HCT116 (cell line): ENCODE measurements around the gene RPTOR. TPM values are rescaled to one million over a fixed set of nuclear protein-coding genes. Genes with fewer than 3 reads are reported as not detected.

Experiments used
- ATAC-seq: fragments of 200-7000 bp; cut with Tn5 transposase; 2 replicates; pipeline ENCODE4 v1.9.1; 2020; ENCODE audit warnings: mild to moderate bottlenecking, moderate library complexity
- BruUV-seq: library from RNA; stranded (reverse); fragments of 400-500 nt; replicated peaks from 2 replicates; lab custom pipeline; 2021; lab: Mats Ljungman, UMichigan
- CTCF ChIA-PET: fragments of 300-600 bp; sonication (Branson Sonifier 250); formaldehyde crosslinking; loops from one replicate; lab custom pipeline; 2021; ENCODE audit warnings: antibody characterized with exemption; lab: Charles Lee
- POLR2A ChIA-PET: fragments of 300-600, 350-600 bp; sonication (Branson Sonifier 250); formaldehyde crosslinking; loops from one replicate; lab custom pipeline; 2021; ENCODE audit warnings: antibody characterized with exemption; lab: Charles Lee
- RAD21 ChIA-PET, 2 experiments: fragments of 300-600 bp; sonication (Branson Sonifier 250); formaldehyde crosslinking; loops; one replicate each; lab custom pipeline; 2023; ENCODE audit warnings: low total read pairs in 2 of 2; ENCODE audit not compliant: uncharacterized antibody in 2 of 2, unreplicated experiment in 2 of 2, low non-redundant PET in 1 of 2; lab: Charles Lee
- DNase-seq: peaks from one replicate; pipeline ENCODE4 v3.0.0-alpha.2; 2010; ENCODE audit warnings: low read depth, low spot score
- H2AFZ ChIP-seq: fragments of 200-600 bp; shearing (Covaris generic), sonication (generic); 2 replicates; pipeline ENCODE4 v1.6.1; 2017; ENCODE audit warnings: low read depth, mixed run types, mixed read lengths, antibody characterized with exemption, low read length; ENCODE audit not compliant: poor library complexity, severe bottlenecking
- H3K27ac ChIP-seq: 2 replicates; pipeline ENCODE4 v1.5.1; 2012; ENCODE audit warnings: low read depth, low read length
- H3K27me3 ChIP-seq: fragments of 200-600 bp; sonication (generic); 2 replicates; pipeline ENCODE4 v1.6.1; 2016; ENCODE audit warnings: mixed run types, low read length, mixed read lengths; ENCODE audit not compliant: insufficient read depth
- H3K36me3 ChIP-seq, 2 experiments: fragments of 200-500 bp in 1 of 2; fragments of 200-600 bp in 1 of 2; sonication (Bioruptor generic) in 1 of 2; sonication (generic) in 1 of 2; 2 replicates each; pipeline versions ENCODE4 v1.5.1 to v1.6.1; 2014 to 2016; ENCODE audit warnings: low read length in 2 of 2, inconsistent platforms in 1 of 2, mixed read lengths in 1 of 2, mixed run types in 1 of 2; ENCODE audit not compliant: insufficient read depth in 2 of 2, control insufficient read depth in 1 of 2
- H3K4me1 ChIP-seq, 2 experiments: fragments of 200-600 bp in 1 of 2; sonication (generic) in 1 of 2; 2 replicates each; pipeline versions ENCODE4 v1.5.1 to v1.6.1; 2012 to 2017; ENCODE audit warnings: low read length in 2 of 2, inconsistent platforms in 1 of 2, mild to moderate bottlenecking in 1 of 2, mixed read lengths in 1 of 2, mixed run types in 1 of 2, moderate library complexity in 1 of 2; ENCODE audit not compliant: insufficient read depth in 2 of 2, control insufficient read depth in 1 of 2
- H3K4me2 ChIP-seq: fragments of 200-600 bp; sonication (generic); 2 replicates; pipeline ENCODE4 v1.6.1; 2017; ENCODE audit warnings: mixed run types, low read length, mixed read lengths
- H3K4me3 ChIP-seq, 2 experiments: fragments of 200-600 bp in 1 of 2; sonication (generic) in 1 of 2; replicated peaks in 1 of 2; 2 replicates each; pipeline ENCODE4 v1.5.1; 2011 to 2016; ENCODE audit warnings: low read length in 2 of 2, control low read depth in 1 of 2, low read depth in 1 of 2, mild to moderate bottlenecking in 1 of 2, mixed read lengths in 1 of 2, mixed run types in 1 of 2
- H3K79me2 ChIP-seq: fragments of 200-600 bp; sonication (generic); 2 replicates; pipeline ENCODE4 v1.6.1; 2017; ENCODE audit warnings: mild to moderate bottlenecking, mixed run types, low read length, moderate library complexity, mixed read lengths; ENCODE audit not compliant: insufficient read depth
- H3K9ac ChIP-seq: fragments of 200-600 bp; sonication (generic); 2 replicates; pipeline ENCODE4 v1.6.1; 2016; ENCODE audit warnings: low read length, mixed read lengths
- H3K9me2 ChIP-seq: fragments of 200-600 bp; sonication (generic), shearing (Covaris generic); 2 replicates; pipeline ENCODE4 v1.6.1; 2017; ENCODE audit warnings: mixed run types, mild to moderate bottlenecking, moderate library complexity; ENCODE audit not compliant: insufficient read depth
- H3K9me3 ChIP-seq, 2 experiments: fragments of 200-500 bp in 1 of 2; fragments of 200-600 bp in 1 of 2; sonication (Bioruptor generic) in 1 of 2; sonication (generic) in 1 of 2; 2 replicates each; pipeline ENCODE4 v1.6.1; 2014 to 2017; ENCODE audit warnings: low read length in 2 of 2, mixed read lengths in 2 of 2, inconsistent platforms in 1 of 2, low read depth in 1 of 2, mild to moderate bottlenecking in 1 of 2, mixed run types in 1 of 2, moderate library complexity in 1 of 2; ENCODE audit not compliant: control insufficient read depth in 1 of 2, insufficient read depth in 1 of 2
- H4K20me1 ChIP-seq: fragments of 200-600 bp; sonication (generic), shearing (Covaris generic); 2 replicates; pipeline ENCODE4 v1.6.1; 2017; ENCODE audit warnings: mixed run types, mild to moderate bottlenecking, moderate library complexity; ENCODE audit not compliant: insufficient read depth
- CEBPB ChIP-seq: IDR thresholded peaks from 2 replicates; pipeline ENCODE4 v1.6.1; 2012; ENCODE audit warnings: low read depth
- CTCF ChIP-seq, 3 experiments: fragments of 200-600 bp in 1 of 3; sonication (generic) in 1 of 3; IDR thresholded peaks in 2 of 3; conservative IDR thresholded peaks in 1 of 3; 2 replicates each; pipeline ENCODE4 v1.5.1; 2012 to 2017; ENCODE audit warnings: low read depth in 2 of 3, low read length in 2 of 3, antibody characterized with exemption in 1 of 3, borderline replicate concordance in 1 of 3, control low read depth in 1 of 3, mild to moderate bottlenecking in 1 of 3, mixed read lengths in 1 of 3, mixed run types in 1 of 3, moderate library complexity in 1 of 3; ENCODE audit not compliant: insufficient read depth in 1 of 3
- POLR2AphosphoS5 ChIP-seq: IDR thresholded peaks from 2 replicates; pipeline ENCODE4 v1.6.1; 2011; ENCODE audit warnings: mild to moderate bottlenecking, low read depth, low read length, moderate library complexity
- ZFX ChIP-seq: fragments of 450-650 bp; IDR thresholded peaks from 2 replicates; pipeline ENCODE4 v1.6.1; 2017
- intact Hi-C: fragments of 100-400 bp; cut with micrococcal nuclease; formaldehyde crosslinking; loops from 2 replicates; pipeline ENCODE4 v1.10.0; 2022
- total RNA-seq: library from RNA; stranded (reverse); gene quantifications from one replicate; pipeline ENCODE4 v1.2.1, GENCODE V29; 2021; ENCODE audit not compliant: unreplicated experiment

RPTOR gene
- total RNA-seq, 1 experiment from 2014 or later, result 69.5 TPM

- Histone ChIP-seq H3K9me3 (no peaks in the 10 kb centered on the region), H3K9me2 (no peaks in the 10 kb centered on the region), H3K36me3 (peaks cover 24 to 36% of the 10 kb centered on the region in 2 experiments; a peak in 3 of 4 replicates), H4K20me1 (no peaks in the 10 kb centered on the region), H3K27ac (no peak overlapping the region), H3K9ac (no peak overlapping the region), H3K27me3 (no peaks in the 10 kb centered on the region), H3K4me2 (no peak overlapping the region), H2AFZ (no peak overlapping the region), H3K79me2 (peaks cover 9% of the 10 kb centered on the region; the same call in 1 of the 2 replicates), H3K4me3 (no peak overlapping the region), H3K4me1 (peaks cover 16 to 25% of the 10 kb centered on the region in 2 experiments)
- intact Hi-C loops, result no loop called here
- DNase-seq (no peak), ATAC-seq (no peak)
- BruUV-seq, result no TSS peak
- POLR2A ChIA-PET, result no interaction called here
- TF ChIP-seq POLR2AphosphoS5 (no peak), CTCF (IDR thresholded peaks at IDR 0.05 in 2 of 3, conservative IDR thresholded peaks at IDR 0.05 in 1 of 3; ENCODE audit: borderline replicate concordance in 1 of 3, insufficient read depth in 1 of 3, low read depth in 2 of 3, low read length in 2 of 3) (no peak)
- RAD21 ChIA-PET, result no interaction called here
- CTCF ChIA-PET, result no interaction called here
These were observed 450.5 kb downstream of the RPTOR start for GRCh38 chr17:80995131-80995530.

GRCh38 chr17:80996422-80997305, 452.0 kb downstream of the RPTOR start:
- DNase-seq (no peak), ATAC-seq (no peak)
- POLR2A ChIA-PET, result no interaction called here
- Histone ChIP-seq H2AFZ (no peak overlapping the region), H3K9me2 (no peaks in the 10 kb centered on the region), H3K4me3 (no peak overlapping the region), H3K36me3 (peaks cover 24 to 36% of the 10 kb centered on the region in 2 experiments; a peak in 3 of 4 replicates), H3K9ac (no peak overlapping the region), H4K20me1 (no peaks in the 10 kb centered on the region), H3K27ac (no peak overlapping the region), H3K27me3 (no peaks in the 10 kb centered on the region), H3K79me2 (peaks cover 9% of the 10 kb centered on the region; the same call in 1 of the 2 replicates), H3K4me1 (peaks cover 10 to 15% of the 10 kb centered on the region in 2 experiments), H3K9me3 (no peaks in the 10 kb centered on the region), H3K4me2 (no peak overlapping the region)
- BruUV-seq, result no TSS peak
- TF ChIP-seq ZFX (no peak), CTCF (IDR thresholded peaks at IDR 0.05 in 2 of 3, conservative IDR thresholded peaks at IDR 0.05 in 1 of 3; ENCODE audit: borderline replicate concordance in 1 of 3, insufficient read depth in 1 of 3, low read depth in 2 of 3, low read length in 2 of 3) (0 out of 6 replicates have a peak, but pooled peaks of 1 of the 3 experiments have one; percentile 14), CEBPB (no peak)
- RAD21 ChIA-PET, result no interaction called here
- intact Hi-C loops, result no loop called here
- CTCF ChIA-PET, result no interaction called here
